ENCODE results near the gene BTD.

The BTD gene

GRCh38 chr3:15636028-15636709, 34.6 kb downstream of the BTD start:
- no peak for TF ChIP-seq EZH2 (IDR thresholded peaks at IDR 0.05)
- TF ChIP-seq FOXP2 (optimal IDR thresholded peaks at IDR 0.05; ENCODE audit: control extremely low read depth, extremely low read length, insufficient read depth): no peak
- TF ChIP-seq POLR2AphosphoS5 (IDR thresholded peaks at IDR 0.05; ENCODE audit: borderline replicate concordance, low read depth, low read length): no peak
- no peak overlapping the region for H3K9ac ChIP-seq (ENCODE audit: insufficient read length)
- H3K27ac ChIP-seq: no peak overlapping the region
- no peak for DNase-seq (ENCODE audit: low read depth, low spot score)
- no peaks in the 10 kb centered on the region for H3K9me3 ChIP-seq (ENCODE audit: low read depth, low read length)
- no peaks in the 10 kb centered on the region for H3K36me3 ChIP-seq (ENCODE audit: insufficient read depth, low read length)
- no peak overlapping the region for H3K4me3 ChIP-seq

DNA sequence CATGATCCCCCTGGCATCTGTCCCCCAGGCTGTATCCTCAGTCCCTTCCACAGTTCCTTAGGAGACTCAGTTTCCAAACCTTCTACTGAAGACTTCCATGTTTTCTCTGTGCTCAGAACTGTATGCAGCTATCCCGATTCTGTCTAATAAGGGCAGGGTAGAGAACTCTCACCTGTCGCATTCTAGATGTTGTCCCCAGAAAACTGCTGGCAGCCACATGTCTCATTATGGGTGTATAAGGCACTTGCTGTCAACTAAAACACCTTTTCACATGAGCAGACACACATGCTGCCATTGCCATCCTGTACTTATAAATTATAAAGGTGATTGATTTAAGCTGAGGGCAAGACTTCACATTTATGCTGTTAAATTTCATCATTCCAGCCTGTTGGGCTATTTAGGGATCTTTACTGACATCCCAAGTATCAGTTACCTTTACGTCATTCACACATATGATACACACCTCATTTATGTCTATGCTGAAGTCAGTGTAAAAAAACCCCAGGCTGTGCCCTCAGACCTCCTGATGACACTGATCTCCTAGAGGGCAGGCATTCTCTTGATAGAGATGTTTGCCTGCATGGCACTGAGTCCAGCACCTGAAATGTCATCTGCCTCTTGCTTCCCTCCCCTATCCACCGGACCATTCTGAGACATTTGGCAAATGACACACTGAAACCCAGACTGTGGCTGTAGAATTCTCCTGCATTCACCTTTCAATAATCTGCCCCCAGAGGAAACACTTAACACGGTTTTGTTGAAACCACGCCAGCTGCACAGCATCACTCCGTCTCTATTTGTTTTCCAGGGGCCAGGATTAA, 35.8 kb downstream of the BTD start:
- no peak for TF ChIP-seq FOXP2 (optimal IDR thresholded peaks at IDR 0.05; ENCODE audit: control extremely low read depth, extremely low read length, insufficient read depth)
- TF ChIP-seq EZH2 (IDR thresholded peaks at IDR 0.05): no peak
- TF ChIP-seq POLR2AphosphoS5 (IDR thresholded peaks at IDR 0.05; ENCODE audit: borderline replicate concordance, low read depth, low read length): no peak
- DNase-seq (ENCODE audit: low read depth, low spot score): no peak
- H3K36me3 ChIP-seq (ENCODE audit: insufficient read depth, low read length): no peaks in the 10 kb centered on the region
- H3K27ac ChIP-seq: no peak overlapping the region
- no peak overlapping the region for H3K4me3 ChIP-seq
- H3K9ac ChIP-seq (ENCODE audit: insufficient read length): no peak overlapping the region
- no peaks in the 10 kb centered on the region for H3K9me3 ChIP-seq (ENCODE audit: low read depth, low read length)

DNA sequence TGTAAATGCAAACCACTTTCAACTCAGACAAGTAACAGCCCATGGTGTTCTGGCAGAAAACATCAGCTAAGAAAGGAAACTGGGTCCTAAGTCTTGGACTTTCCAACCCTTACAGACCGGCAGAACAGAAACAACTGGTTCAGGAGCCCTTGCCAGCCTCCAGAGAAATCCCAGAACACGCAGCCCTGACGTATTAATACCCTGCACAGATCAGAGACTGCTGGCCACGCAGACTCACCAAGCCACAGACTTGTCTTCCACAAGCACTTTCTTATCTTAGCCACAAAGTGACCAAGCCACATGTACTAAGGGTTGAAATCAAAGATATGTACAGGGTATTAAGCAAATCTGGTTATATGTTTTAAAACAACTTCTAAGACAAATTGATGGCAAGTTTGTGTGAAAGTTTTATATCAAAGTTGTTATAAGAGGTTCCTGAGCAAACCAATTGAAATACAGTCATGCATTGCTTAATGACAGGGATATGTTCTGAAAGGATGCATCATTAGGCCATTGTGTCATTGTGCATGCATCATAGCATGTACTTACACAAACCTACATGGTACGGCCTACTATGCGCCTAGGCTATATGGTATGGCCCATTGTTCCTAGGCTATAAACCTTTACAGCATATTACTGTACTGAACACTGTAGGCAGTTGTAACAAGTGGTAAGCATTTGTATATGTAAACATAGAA, 36.8 kb downstream of the BTD start:
- no peak overlapping the region for H3K4me3 ChIP-seq
- no peak overlapping the region for H3K27ac ChIP-seq
- no peak for DNase-seq (ENCODE audit: low read depth, low spot score)
- H3K9ac ChIP-seq (ENCODE audit: insufficient read length): no peak overlapping the region
- no peaks in the 10 kb centered on the region for H3K9me3 ChIP-seq (ENCODE audit: low read depth, low read length)
- no peaks in the 10 kb centered on the region for H3K36me3 ChIP-seq (ENCODE audit: insufficient read depth, low read length)
- TF ChIP-seq POLR2AphosphoS5 (IDR thresholded peaks at IDR 0.05; ENCODE audit: borderline replicate concordance, low read depth, low read length) (no peak), FOXP2 (optimal IDR thresholded peaks at IDR 0.05; ENCODE audit: control extremely low read depth, extremely low read length, insufficient read depth) (no peak), EZH2 (IDR thresholded peaks at IDR 0.05) (no peak)

DNA sequence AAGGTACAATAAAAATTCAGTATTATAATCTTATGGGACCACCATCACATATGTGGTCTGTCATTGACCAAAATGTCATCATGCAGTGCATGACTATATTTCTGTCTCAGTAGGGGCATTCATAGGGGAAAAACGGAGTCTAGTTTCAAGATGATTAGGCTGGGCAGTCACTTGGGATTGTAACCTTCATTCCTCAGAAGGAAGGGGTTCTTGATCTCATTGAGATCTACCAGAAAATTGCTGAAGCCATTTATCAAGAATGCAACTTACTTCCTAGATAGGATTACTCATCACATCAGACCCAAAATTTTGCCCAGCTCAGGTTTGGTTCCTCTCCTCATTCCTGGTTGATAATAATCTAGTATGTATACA, 37.3 kb downstream of the BTD start:
- Histone ChIP-seq H3K4me3 (no peak overlapping the region), H3K9me3 (ENCODE audit: low read depth, low read length) (no peaks in the 10 kb centered on the region), H3K27ac (no peak overlapping the region), H3K36me3 (ENCODE audit: insufficient read depth, low read length) (no peaks in the 10 kb centered on the region), H3K9ac (ENCODE audit: insufficient read length) (no peak overlapping the region)
- TF ChIP-seq EZH2 (IDR thresholded peaks at IDR 0.05): no peak
- no peak for DNase-seq (ENCODE audit: low read depth, low spot score)

DNA sequence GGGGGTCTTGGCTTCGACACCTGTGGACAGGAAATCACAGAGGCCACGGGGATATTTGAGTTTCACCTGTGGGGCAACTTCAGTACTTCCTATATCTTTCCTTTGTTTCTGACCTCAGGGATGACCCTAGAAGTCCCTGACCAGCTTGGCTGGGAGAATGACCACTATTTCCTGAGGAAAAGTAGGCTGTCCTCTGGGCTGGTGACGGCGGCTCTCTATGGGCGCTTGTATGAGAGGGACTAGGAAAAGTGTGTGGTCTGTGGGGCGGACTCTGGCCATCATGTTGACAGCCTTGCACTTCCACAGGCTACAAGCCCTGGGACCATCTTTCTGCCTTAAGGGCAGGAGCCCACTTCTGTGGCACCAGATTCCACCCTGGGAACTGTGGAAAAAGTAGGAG, 43.7 kb downstream of the BTD start:
- H3K9ac ChIP-seq (ENCODE audit: insufficient read length): no peak overlapping the region
- no peak overlapping the region for H3K27ac ChIP-seq
- TF ChIP-seq FOXP2 (optimal IDR thresholded peaks at IDR 0.05; ENCODE audit: control extremely low read depth, extremely low read length, insufficient read depth) (no peak), EZH2 (IDR thresholded peaks at IDR 0.05) (no peak), POLR2AphosphoS5 (IDR thresholded peaks at IDR 0.05; ENCODE audit: borderline replicate concordance, low read depth, low read length) (no peak)
- no peaks in the 10 kb centered on the region for H3K9me3 ChIP-seq (ENCODE audit: low read depth, low read length)
- no peak overlapping the region for H3K4me3 ChIP-seq
- H3K36me3 ChIP-seq (ENCODE audit: insufficient read depth, low read length): no peaks in the 10 kb centered on the region
- no peak for DNase-seq (ENCODE audit: low read depth, low spot score)

DNA sequence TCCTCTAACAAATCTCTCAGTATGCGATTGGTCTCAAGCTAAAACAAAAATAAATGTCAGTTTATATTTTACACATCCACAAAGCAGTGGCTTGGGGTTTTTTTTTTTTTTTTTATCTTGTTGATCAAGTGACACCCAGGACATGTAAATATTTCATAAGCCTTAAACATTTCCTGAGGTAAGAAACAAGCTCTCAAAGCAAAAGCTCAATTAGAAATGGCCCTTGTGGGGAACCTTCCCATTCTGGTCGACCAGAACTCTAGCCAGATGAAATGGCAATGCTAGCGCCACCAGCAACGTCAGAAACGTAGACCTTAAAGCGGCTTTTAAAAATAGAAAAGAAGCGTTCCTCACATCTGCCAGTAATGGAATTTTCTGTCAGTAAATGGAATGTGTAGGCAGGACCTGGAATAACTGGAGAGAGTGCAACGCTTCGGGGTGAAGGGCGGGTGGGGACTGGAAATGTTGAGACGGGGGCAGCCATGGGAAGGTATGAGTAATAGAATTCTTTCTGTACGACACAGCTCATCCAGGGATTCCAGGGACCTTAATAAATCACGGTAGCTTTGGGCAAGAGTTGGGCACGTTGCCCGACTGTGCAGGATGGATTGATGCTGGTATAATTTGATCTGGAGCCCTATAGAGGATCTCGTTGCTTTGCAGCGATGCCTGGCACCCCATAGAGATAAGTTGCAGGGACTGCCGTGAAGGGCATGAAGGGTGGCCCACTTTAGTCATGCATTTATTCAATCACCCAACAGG, 44.4 kb downstream of the BTD start:
- H3K27ac ChIP-seq: no peak overlapping the region
- no peaks in the 10 kb centered on the region for H3K9me3 ChIP-seq (ENCODE audit: low read depth, low read length)
- TF ChIP-seq FOXP2 (optimal IDR thresholded peaks at IDR 0.05; ENCODE audit: control extremely low read depth, extremely low read length, insufficient read depth) (no peak), EZH2 (IDR thresholded peaks at IDR 0.05) (no peak), POLR2AphosphoS5 (IDR thresholded peaks at IDR 0.05; ENCODE audit: borderline replicate concordance, low read depth, low read length) (no peak)
- H3K36me3 ChIP-seq (ENCODE audit: insufficient read depth, low read length): no peaks in the 10 kb centered on the region
- H3K9ac ChIP-seq (ENCODE audit: insufficient read length): no peak overlapping the region
- no peak overlapping the region for H3K4me3 ChIP-seq
- no peak for DNase-seq (ENCODE audit: low read depth, low spot score)

DNA sequence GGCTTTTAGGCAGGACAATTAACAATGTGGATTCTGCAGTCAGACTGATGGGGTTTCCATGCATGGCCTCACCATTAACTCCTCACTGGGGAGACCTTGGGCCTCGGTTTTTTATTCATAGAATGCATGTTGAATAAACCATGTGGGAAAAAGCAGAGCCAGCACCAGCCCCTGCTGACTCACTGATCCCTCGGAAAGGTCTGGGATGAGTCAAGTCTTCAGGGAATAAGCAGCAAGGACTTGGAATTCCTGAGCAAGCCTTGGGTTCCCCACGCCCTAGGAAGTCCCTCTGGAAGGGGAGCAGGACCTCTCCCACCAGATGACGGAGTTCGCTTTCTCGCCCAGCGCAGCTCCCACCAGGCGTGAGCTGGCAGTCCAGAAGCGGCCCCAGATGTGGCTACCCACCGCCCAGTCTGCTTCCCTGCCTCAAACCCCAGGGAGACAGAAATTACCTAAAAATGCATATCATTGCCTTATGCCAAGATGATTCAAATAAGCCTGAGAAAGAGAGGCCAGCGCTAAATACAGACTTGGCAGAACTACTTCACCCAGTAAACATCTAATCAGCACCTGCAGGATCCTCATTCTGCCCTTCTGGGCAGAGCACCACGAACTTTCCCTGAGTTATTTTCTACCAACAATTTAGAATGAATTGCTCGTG, 45.4 kb downstream of the BTD start:
- Histone ChIP-seq H3K9me3 (ENCODE audit: low read depth, low read length) (no peaks in the 10 kb centered on the region), H3K27ac (peak overlapping the region; percentile 46; the same call in 1 of the 2 replicates), H3K9ac (ENCODE audit: insufficient read length) (no peak overlapping the region), H3K36me3 (ENCODE audit: insufficient read depth, low read length) (no peaks in the 10 kb centered on the region), H3K4me3 (no peak overlapping the region)
- TF ChIP-seq FOXP2 (optimal IDR thresholded peaks at IDR 0.05; ENCODE audit: control extremely low read depth, extremely low read length, insufficient read depth) (no peak), POLR2AphosphoS5 (IDR thresholded peaks at IDR 0.05; ENCODE audit: borderline replicate concordance, low read depth, low read length) (no peak), EZH2 (IDR thresholded peaks at IDR 0.05) (no peak)
- no peak for DNase-seq (ENCODE audit: low read depth, low spot score)

Measured in SK-N-MC (cell line).